ENCODE measurements around the gene SUSD1.

DNA sequence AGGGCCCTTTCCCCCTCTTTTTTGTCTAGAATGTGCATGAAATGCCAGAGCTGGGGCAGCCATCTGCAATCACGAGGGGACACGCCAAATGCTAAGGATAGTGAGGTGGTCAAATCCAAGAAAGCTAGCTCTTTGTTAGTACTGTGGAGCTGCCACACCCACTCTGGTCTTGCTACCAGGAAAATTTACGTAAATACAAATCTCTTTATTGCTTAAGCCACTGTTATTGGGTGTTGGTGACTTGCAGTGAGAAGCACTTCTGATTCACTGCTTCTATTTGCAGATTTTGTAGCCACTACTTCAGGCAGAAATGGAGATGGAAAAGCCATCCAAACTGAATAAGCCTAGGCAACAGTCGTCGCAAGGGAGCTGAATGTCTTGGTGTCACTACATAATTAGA lies 25.6 kb upstream of the SUSD1 start:
- TF ChIP-seq, protein P1, sequence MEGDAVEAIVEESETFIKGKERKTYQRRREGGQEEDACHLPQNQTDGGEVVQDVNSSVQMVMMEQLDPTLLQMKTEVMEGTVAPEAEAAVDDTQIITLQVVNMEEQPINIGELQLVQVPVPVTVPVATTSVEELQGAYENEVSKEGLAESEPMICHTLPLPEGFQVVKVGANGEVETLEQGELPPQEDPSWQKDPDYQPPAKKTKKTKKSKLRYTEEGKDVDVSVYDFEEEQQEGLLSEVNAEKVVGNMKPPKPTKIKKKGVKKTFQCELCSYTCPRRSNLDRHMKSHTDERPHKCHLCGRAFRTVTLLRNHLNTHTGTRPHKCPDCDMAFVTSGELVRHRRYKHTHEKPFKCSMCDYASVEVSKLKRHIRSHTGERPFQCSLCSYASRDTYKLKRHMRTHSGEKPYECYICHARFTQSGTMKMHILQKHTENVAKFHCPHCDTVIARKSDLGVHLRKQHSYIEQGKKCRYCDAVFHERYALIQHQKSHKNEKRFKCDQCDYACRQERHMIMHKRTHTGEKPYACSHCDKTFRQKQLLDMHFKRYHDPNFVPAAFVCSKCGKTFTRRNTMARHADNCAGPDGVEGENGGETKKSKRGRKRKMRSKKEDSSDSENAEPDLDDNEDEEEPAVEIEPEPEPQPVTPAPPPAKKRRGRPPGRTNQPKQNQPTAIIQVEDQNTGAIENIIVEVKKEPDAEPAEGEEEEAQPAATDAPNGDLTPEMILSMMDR (IDR thresholded peaks at IDR 0.05) = no peak
- TF ChIP-seq POLR2A (IDR thresholded peaks at IDR 0.05) = no peak

Measured in ovary (tissue), 3 donors.